Adrenal gland (tissue), 5 donors: ENCODE measurements around the gene DIPK1B.

Source experiments
- CTCF ChIP-seq, 6 experiments: fragments of 450-650 bp in 4 of 6; fragments of 200-600 bp in 2 of 6; sonication (generic) in 1 of 6; IDR thresholded peaks; 1 replicate in 5 of 6; 2 replicates in 1 of 6; pipeline versions ENCODE4 v1.5.1 to v1.8.0; 2016 to 2021; ENCODE audit warnings: antibody characterized with exemption in 6 of 6, mild to moderate bottlenecking in 2 of 6, moderate library complexity in 1 of 6
- POLR2A ChIP-seq, 2 donors: fragments of 450-650 bp; IDR thresholded peaks; one replicate each; pipeline ENCODE4 v1.6.1; 2017; ENCODE audit warnings: antibody characterized with exemption in 2 of 2, mild to moderate bottlenecking in 2 of 2, moderate library complexity in 1 of 2
- donor health status: DM: no; HTN: no; CAD: no.

GRCh38 chr9:136695435-136695895 lies 16.9 kb upstream of the DIPK1B start:
- TF ChIP-seq POLR2A (IDR thresholded peaks at IDR 0.05), result no peak
- no peak for TF ChIP-seq CTCF (IDR thresholded peaks at IDR 0.05)
